ENCODE results near the gene SAE1. TPM values are rescaled to one million over a fixed set of nuclear protein-coding genes. Genes with fewer than 3 reads are reported as not detected.
"Not testable (repeated sequence)": the region's sequence is repeated elsewhere in the genome, so short reads cannot be mapped to it uniquely, and the experiment has no call there.

The SAE1 gene
- 100 to 1,000 TPM; 105 to 132 (median 121) TPM for polyA plus RNA-seq (ENCODE audit: insufficient read length in 4 of 4)

- peak; percentile 93 to 96 (median 95) for DNase-seq (ENCODE audit: low read depth in 4 of 4, low spot score in 3 of 4)
These were observed at the start of gene SAE1 for GRCh38 chr19:47130589-47131227. TSS of gene SAE1 (plus strand) at chr19:47130835. CDS start at chr19:47130931, 96 bp downstream.

- DNase-seq (ENCODE audit: low read depth in 4 of 4, low spot score in 3 of 4): no peak
These were observed 49.5 kb upstream of the SAE1 start for GRCh38 chr19:47081095-47081494.

- no peak for DNase-seq (ENCODE audit: low read depth in 4 of 4, low spot score in 3 of 4)
These were observed 48.1 kb upstream of the SAE1 start for GRCh38 chr19:47082493-47082892.

- no peak for DNase-seq (ENCODE audit: low read depth in 4 of 4, low spot score in 3 of 4)
These were observed 45.7 kb upstream of the SAE1 start for GRCh38 chr19:47084879-47085439.

GRCh38 chr19:47086280-47086679, 44.4 kb upstream of the SAE1 start:
- DNase-seq (ENCODE audit: low read depth in 4 of 4, low spot score in 3 of 4): no peak

GRCh38 chr19:47089767-47090350, 40.8 kb upstream of the SAE1 start:
- DNase-seq (ENCODE audit: low read depth in 4 of 4, low spot score in 3 of 4): no peak

GRCh38 chr19:47093254-47093653, 37.4 kb upstream of the SAE1 start:
- no peak for DNase-seq (ENCODE audit: low read depth in 4 of 4, low spot score in 3 of 4)

- DNase-seq (ENCODE audit: low read depth in 4 of 4, low spot score in 3 of 4): no peak
These were observed 36.8 kb upstream of the SAE1 start for GRCh38 chr19:47093841-47094240.

- no peak for DNase-seq (ENCODE audit: low read depth in 4 of 4, low spot score in 3 of 4)
These were observed 35.8 kb upstream of the SAE1 start for GRCh38 chr19:47094557-47095475.

GRCh38 chr19:47095476-47096099, 35.0 kb upstream of the SAE1 start:
- DNase-seq (ENCODE audit: low read depth in 4 of 4, low spot score in 3 of 4): no peak

- no peak for DNase-seq (ENCODE audit: low read depth in 4 of 4, low spot score in 3 of 4)
These were observed 34.4 kb upstream of the SAE1 start for GRCh38 chr19:47096100-47096704.

- no peak for DNase-seq (ENCODE audit: low read depth in 4 of 4, low spot score in 3 of 4)
These were observed 33.9 kb upstream of the SAE1 start for GRCh38 chr19:47096721-47097120.

GRCh38 chr19:47097396-47098201, 33.0 kb upstream of the SAE1 start:
- DNase-seq (ENCODE audit: low read depth in 4 of 4, low spot score in 3 of 4): no peak

- DNase-seq (ENCODE audit: low read depth in 4 of 4, low spot score in 3 of 4): no peak
These were observed 32.0 kb upstream of the SAE1 start for GRCh38 chr19:47098608-47099007.

GRCh38 chr19:47099576-47100050, 31.0 kb upstream of the SAE1 start:
- DNase-seq (ENCODE audit: low read depth in 4 of 4, low spot score in 3 of 4): no peak

GRCh38 chr19:47100290-47100689, 30.3 kb upstream of the SAE1 start:
- no peak for DNase-seq (ENCODE audit: low read depth in 4 of 4, low spot score in 3 of 4)

- not testable (repeated sequence) for DNase-seq (ENCODE audit: low read depth in 4 of 4, low spot score in 3 of 4)
These were observed 29.5 kb upstream of the SAE1 start for GRCh38 chr19:47101116-47101515.

GRCh38 chr19:47102346-47103060, 28.1 kb upstream of the SAE1 start:
- no peak for DNase-seq (ENCODE audit: low read depth in 4 of 4, low spot score in 3 of 4)

GRCh38 chr19:47104680-47105079, 26.0 kb upstream of the SAE1 start:
- no peak for DNase-seq (ENCODE audit: low read depth in 4 of 4, low spot score in 3 of 4)

Data from left renal pelvis (tissue), 4 donors.